H9 (cell line): ENCODE results near the gene SPTBN1. TPM values are rescaled to one million over a fixed set of nuclear protein-coding genes. Genes with fewer than 3 reads are reported as not detected.

Experiments
- DNase-seq: peaks from one replicate; pipeline ENCODE4 v3.0.0-alpha.2; 2017
- H2AFZ ChIP-seq: one replicate; pipeline ENCODE4 v1.6.1; 2013; ENCODE audit warnings: mild to moderate bottlenecking, low read length, control low read depth, moderate library complexity
- H2AK5ac ChIP-seq: 2 replicates; pipeline ENCODE4 v1.6.1; 2013; ENCODE audit warnings: low read length, control low read depth, mixed read lengths; ENCODE audit not compliant: insufficient read length
- H2BK120ac ChIP-seq: one replicate; pipeline ENCODE4 v1.6.1; 2013; ENCODE audit warnings: low read depth, mild to moderate bottlenecking, low read length, control low read depth, inconsistent platforms; ENCODE audit not compliant: poor library complexity, severe bottlenecking
- H2BK12ac ChIP-seq: 2 replicates; pipeline ENCODE4 v1.6.1; 2013; ENCODE audit warnings: low read length, control low read depth, mixed read lengths, low read depth; ENCODE audit not compliant: insufficient read length
- H2BK15ac ChIP-seq: 2 replicates; pipeline ENCODE4 v1.6.1; 2013; ENCODE audit warnings: low read depth, low read length, control low read depth
- H2BK20ac ChIP-seq: one replicate; pipeline ENCODE4 v1.6.1; 2013; ENCODE audit warnings: low read depth, mild to moderate bottlenecking, low read length, control low read depth, inconsistent platforms; ENCODE audit not compliant: poor library complexity, severe bottlenecking
- H2BK5ac ChIP-seq: 2 replicates; pipeline ENCODE4 v1.6.1; 2013; ENCODE audit warnings: low read length, control low read depth, mixed read lengths; ENCODE audit not compliant: insufficient read length
- H3K14ac ChIP-seq: 2 replicates; pipeline ENCODE4 v1.6.1; 2013; ENCODE audit warnings: low read length, control low read depth; ENCODE audit not compliant: insufficient read depth
- H3K18ac ChIP-seq: 2 replicates; pipeline ENCODE4 v1.6.1; 2013; ENCODE audit warnings: low read depth, mild to moderate bottlenecking, mixed read lengths, low read length, control low read depth; ENCODE audit not compliant: insufficient read length
- H3K23ac ChIP-seq: 2 replicates; pipeline ENCODE4 v1.6.1; 2013; ENCODE audit warnings: low read length, control low read depth, mixed read lengths, low read depth; ENCODE audit not compliant: insufficient read length
- H3K23me2 ChIP-seq: 2 replicates; pipeline ENCODE4 v1.6.1; 2013; ENCODE audit warnings: low read depth, mild to moderate bottlenecking, mixed read lengths, low read length, control low read depth; ENCODE audit not compliant: insufficient read length, poor library complexity, severe bottlenecking
- H3K27ac ChIP-seq: 2 replicates; pipeline ENCODE4 v1.5.1; 2013; ENCODE audit warnings: low read length, control low read depth, mixed read lengths, low read depth; ENCODE audit not compliant: insufficient read length
- H3K27me3 ChIP-seq: 2 replicates; pipeline ENCODE4 v1.6.1; 2013; ENCODE audit warnings: low read length, control low read depth, inconsistent platforms; ENCODE audit not compliant: insufficient read depth
- H3K4ac ChIP-seq: 2 replicates; pipeline ENCODE4 v1.6.1; 2013; ENCODE audit warnings: low read depth, mild to moderate bottlenecking, control low read depth, inconsistent platforms, low read length, moderate library complexity
- H3K4me1 ChIP-seq: 2 replicates; pipeline ENCODE4 v1.6.1; 2013; ENCODE audit warnings: low read length, control low read depth, inconsistent platforms; ENCODE audit not compliant: insufficient read depth
- H3K4me2 ChIP-seq: 2 replicates; pipeline ENCODE4 v1.6.1; 2013; ENCODE audit warnings: low read length, control low read depth, mixed read lengths; ENCODE audit not compliant: insufficient read length, insufficient read depth
- H3K56ac ChIP-seq: 2 replicates; pipeline ENCODE4 v1.6.1; 2013; ENCODE audit warnings: low read depth, mild to moderate bottlenecking, mixed read lengths, low read length, control low read depth; ENCODE audit not compliant: insufficient read length
- H3K79me1 ChIP-seq: 2 replicates; pipeline ENCODE4 v1.6.1; 2013; ENCODE audit warnings: low read depth, mild to moderate bottlenecking, moderate library complexity, low read length, control low read depth, inconsistent platforms; ENCODE audit not compliant: insufficient read depth, poor library complexity, severe bottlenecking
- H3K79me2 ChIP-seq: 2 replicates; pipeline ENCODE4 v1.6.1; 2013; ENCODE audit warnings: low read length, control low read depth, inconsistent platforms; ENCODE audit not compliant: insufficient read depth
- H3K9ac ChIP-seq: 2 replicates; pipeline ENCODE4 v1.6.1; 2013; ENCODE audit warnings: low read length, control low read depth, mixed read lengths; ENCODE audit not compliant: insufficient read length; ENCODE audit errors: extremely low read depth
- H3K9me3 ChIP-seq: one replicate; pipeline ENCODE4 v1.6.1; 2013; ENCODE audit warnings: low read depth, low read length, inconsistent platforms; ENCODE audit not compliant: control insufficient read depth
- H3T11ph ChIP-seq: one replicate; pipeline ENCODE4 v1.6.1; 2013; ENCODE audit warnings: mild to moderate bottlenecking, low read length, control low read depth, inconsistent platforms
- H4K20me1 ChIP-seq: one replicate; pipeline ENCODE4 v1.6.1; 2013; ENCODE audit not compliant: control insufficient read depth, insufficient read length, insufficient read depth
- H4K5ac ChIP-seq: 2 replicates; pipeline ENCODE4 v1.6.1; 2013; ENCODE audit warnings: low read depth, mild to moderate bottlenecking, mixed read lengths, low read length, control low read depth; ENCODE audit not compliant: insufficient read length
- H4K8ac ChIP-seq: replicated peaks from 2 replicates; pipeline ENCODE4 v1.6.1; 2013; ENCODE audit warnings: low read length, control low read depth, mixed read lengths, low read depth; ENCODE audit not compliant: insufficient read length
- H4K91ac ChIP-seq: 2 replicates; pipeline ENCODE4 v1.6.1; 2013; ENCODE audit warnings: low read depth, mild to moderate bottlenecking, moderate library complexity, mixed read lengths, low read length, control low read depth; ENCODE audit not compliant: insufficient read length
- H3K27ac Mint-ChIP-seq, 3 experiments: 2 replicates in 2 of 3; 3 replicates in 1 of 3; pipeline ENCODE4 v1.8.0; 2020 to 2021; ENCODE audit warnings: mixed read lengths in 3 of 3, mild to moderate bottlenecking in 1 of 3, moderate library complexity in 1 of 3
- H3K27me3 Mint-ChIP-seq: 2 replicates; pipeline ENCODE4 v1.8.0; 2021; ENCODE audit warnings: low read depth, mild to moderate bottlenecking, moderate library complexity, mixed read lengths
- H3K36me3 Mint-ChIP-seq, 3 experiments: 2 replicates in 2 of 3; 3 replicates in 1 of 3; pipeline ENCODE4 v1.8.0; 2020 to 2021; ENCODE audit warnings: low read depth in 3 of 3, mixed read lengths in 3 of 3; ENCODE audit not compliant: insufficient read depth in 1 of 3
- H3K4me1 Mint-ChIP-seq, 2 experiments: 2 replicates each; pipeline ENCODE4 v1.8.0; 2020; ENCODE audit warnings: mixed read lengths in 2 of 2
- H3K4me3 Mint-ChIP-seq, 2 experiments: 2 replicates in 1 of 2; 3 replicates in 1 of 2; pipeline ENCODE4 v1.8.0; 2020 to 2021; ENCODE audit warnings: mild to moderate bottlenecking in 2 of 2, mixed read lengths in 2 of 2, moderate library complexity in 1 of 2
- H3K9me3 Mint-ChIP-seq, 2 experiments: 2 replicates in 1 of 2; 3 replicates in 1 of 2; pipeline ENCODE4 v1.8.0; 2020; ENCODE audit warnings: mild to moderate bottlenecking in 2 of 2, mixed read lengths in 2 of 2, moderate library complexity in 1 of 2
- CTCF ChIP-seq: fragments of 200-600 bp; sonication (generic); conservative IDR thresholded peaks from 3 replicates; pipeline ENCODE4 v1.8.0; 2021; ENCODE audit warnings: antibody characterized with exemption, mild to moderate bottlenecking
- WGBS: extraction: QIAGEN DNeasy Blood & Tissue Kit; methylation state at CpG from one replicate; pipeline ENCODE4 v1.1.7; 2013; ENCODE audit warnings: missing lambda C conversion rate, low lambda C conversion rate, mixed read lengths; ENCODE audit not compliant: insufficient read length; ENCODE audit errors: extremely low coverage; 5-methylcytosine and 5-hydroxymethylcytosine counted together
- total RNA-seq: library from RNA; stranded (reverse); gene quantifications from 2 replicates; pipeline ENCODE4 v1.2.1, GENCODE V29; 2021

Gene SPTBN1
- total RNA-seq, 1 experiment from 2014 or later: 164 TPM

- Histone ChIP-seq H3K27ac (no peak overlapping the region), H3K9ac (no peak overlapping the region), H3K56ac (no peak overlapping the region), H3K18ac (no peak overlapping the region), H3K79me2 (no peaks in the 10 kb centered on the region), H3K23me2 (no peaks in the 10 kb centered on the region), H4K5ac (no peak overlapping the region), H2BK12ac (no peak overlapping the region), H4K8ac (no peak overlapping the region), H3K79me1 (no peaks in the 10 kb centered on the region), H3T11ph (no peak overlapping the region), H4K20me1 (no peaks in the 10 kb centered on the region), H3K27me3 (no peaks in the 10 kb centered on the region), H3K4me1 (peaks cover 3% of the 10 kb centered on the region; the same call in 1 of the 2 replicates), H2AFZ (no peak overlapping the region), H2BK20ac (no peak overlapping the region), H4K91ac (no peak overlapping the region), H2BK15ac (no peak overlapping the region), H3K9me3 (no peaks in the 10 kb centered on the region), H2AK5ac (no peak overlapping the region), H2BK5ac (no peak overlapping the region), H2BK120ac (no peak overlapping the region), H3K4me2 (no peak overlapping the region), H3K4ac (no peak overlapping the region), H3K23ac (no peak overlapping the region), H3K14ac (no peak overlapping the region)
- H3K27ac Mint-ChIP-seq: no peak overlapping the region
- TF ChIP-seq CTCF: no peak
- H3K4me3 Mint-ChIP-seq: no peak overlapping the region; a peak in 1 of 5 replicates
- no peak for DNase-seq
- no CpG with 5 or more reads among the region's 2 CpGs for WGBS
- peaks cover 6 to 12% of the 10 kb centered on the region in 2 experiments for H3K4me1 Mint-ChIP-seq
- peaks cover 0 to 1% (median 0%) of the 10 kb centered on the region in 3 experiments; a peak in 1 of 7 replicates for H3K36me3 Mint-ChIP-seq
- H3K27me3 Mint-ChIP-seq: no peaks in the 10 kb centered on the region
- peaks cover 0 to 6% of the 10 kb centered on the region in 2 experiments; a peak in 1 of 5 replicates for H3K9me3 Mint-ChIP-seq
Measured at GRCh38 chr2:54420524-54421172, 35.5 kb upstream of the SPTBN1 start.
